GM23338 (cell line): ENCODE measurements around the gene GOSR1. TPM values are rescaled to one million over a fixed set of nuclear protein-coding genes. Genes with fewer than 3 reads are reported as not detected.
"Not testable (repeated sequence)": the region's sequence is repeated elsewhere in the genome, so short reads cannot be mapped to it uniquely, and the experiment has no call there.

Experiments
- ATAC-seq: fragments of 200-7000 bp; cut with Tn5 transposase; 3 replicates; pipeline ENCODE4 v1.9.1; 2020
- DNase-seq: peaks from one replicate; pipeline ENCODE4 v3.0.0-alpha.2; 2015; ENCODE audit warnings: low spot score
- H2AFZ ChIP-seq: fragments of 200-600 bp; sonication (generic); 2 replicates; pipeline ENCODE4 v1.8.0; 2016; ENCODE audit warnings: antibody characterized with exemption, mild to moderate bottlenecking, moderate library complexity
- H3F3A ChIP-seq: fragments of 200-600 bp; sonication (generic); replicated peaks from 2 replicates; pipeline ENCODE4 v1.8.0; 2017; ENCODE audit warnings: antibody characterized with exemption, mixed run types, low read depth
- H3K27ac ChIP-seq: fragments of 200-600 bp; sonication (generic); 2 replicates; pipeline ENCODE4 v1.6.1; 2016; ENCODE audit warnings: low read depth
- H3K27me3 ChIP-seq: fragments of 200-600 bp; sonication (generic); 2 replicates; pipeline ENCODE4 v1.8.0; 2016; ENCODE audit warnings: mild to moderate bottlenecking, mixed run types, moderate library complexity; ENCODE audit not compliant: insufficient read depth
- H3K36me3 ChIP-seq: fragments of 200-600 bp; sonication (generic); 2 replicates; pipeline ENCODE4 v1.8.0; 2016; ENCODE audit warnings: mild to moderate bottlenecking; ENCODE audit not compliant: insufficient read depth
- H3K4me1 ChIP-seq: fragments of 200-600 bp; sonication (generic); 2 replicates; pipeline ENCODE4 v1.8.0; 2016; ENCODE audit warnings: mild to moderate bottlenecking, moderate library complexity; ENCODE audit not compliant: insufficient read depth
- H3K4me2 ChIP-seq: fragments of 200-600 bp; sonication (generic); 2 replicates; pipeline ENCODE4 v1.7.1; 2017; ENCODE audit warnings: mixed run types
- H3K4me3 ChIP-seq: fragments of 200-600 bp; sonication (generic); 2 replicates; pipeline ENCODE4 v1.6.1; 2016; ENCODE audit warnings: mixed run types
- H3K79me2 ChIP-seq: fragments of 200-600 bp; sonication (generic); replicated peaks from 2 replicates; pipeline ENCODE4 v1.8.0; 2017; ENCODE audit warnings: mild to moderate bottlenecking; ENCODE audit not compliant: insufficient read depth
- H3K9me2 ChIP-seq: fragments of 200-600 bp; sonication (generic); 2 replicates; pipeline ENCODE4 v1.8.0; 2017; ENCODE audit not compliant: insufficient read depth
- H4K20me1 ChIP-seq: fragments of 200-600 bp; sonication (generic); replicated peaks from 2 replicates; pipeline ENCODE4 v1.8.0; 2017; ENCODE audit warnings: mild to moderate bottlenecking; ENCODE audit not compliant: insufficient read depth
- H3K27ac Mint-ChIP-seq: 2 replicates; pipeline ENCODE4 v1.8.0; 2020; ENCODE audit warnings: inconsistent platforms, mild to moderate bottlenecking, moderate library complexity, mixed read lengths
- H3K27me3 Mint-ChIP-seq: 3 replicates; pipeline ENCODE4 v1.8.0; 2022; ENCODE audit warnings: low read depth, mild to moderate bottlenecking, moderate library complexity, mixed read lengths, inconsistent platforms; ENCODE audit not compliant: insufficient read depth, poor library complexity
- H3K36me3 Mint-ChIP-seq: 3 replicates; pipeline ENCODE4 v1.8.0; 2021; ENCODE audit warnings: low read depth, mild to moderate bottlenecking, inconsistent platforms, moderate library complexity, mixed read lengths
- H3K4me1 Mint-ChIP-seq: 3 replicates; pipeline ENCODE4 v1.8.0; 2020; ENCODE audit warnings: mild to moderate bottlenecking, inconsistent platforms, mixed read lengths
- H3K4me3 Mint-ChIP-seq: 3 replicates; pipeline ENCODE4 v1.8.0; 2021; ENCODE audit warnings: moderate library complexity, mild to moderate bottlenecking, inconsistent platforms, mixed read lengths
- H3K9me3 Mint-ChIP-seq: 3 replicates; pipeline ENCODE4 v1.8.0; 2020; ENCODE audit warnings: moderate library complexity, mild to moderate bottlenecking, inconsistent platforms, mixed read lengths
- ETS1 ChIP-seq: IDR thresholded peaks from 2 replicates; pipeline ENCODE4 v1.6.1; 2016; ENCODE audit warnings: antibody characterized with exemption
- STAT1 ChIP-seq: IDR thresholded peaks from one replicate; pipeline ENCODE4 v1.6.1; 2016; ENCODE audit warnings: antibody characterized with exemption; ENCODE audit not compliant: unreplicated experiment
- ZNF462 ChIP-seq: fragments of 250-450 bp; sonication (Bioruptor Pico); IDR thresholded peaks from 2 replicates; pipeline ENCODE4 v1.5.0; 2020; ENCODE audit warnings: mild to moderate bottlenecking, moderate library complexity
- polyA plus RNA-seq: library from polyadenylated mRNA; unstranded; fragments of >200 nt; fragmentation: Nextera tagmentation; extraction: Ambion mirVana; gene quantifications from 2 replicates; pipeline ENCODE4 v1.2.1, GENCODE V29; 2016
- total RNA-seq: library from RNA; depleted of rRNA; stranded (reverse); fragments of >200 nt; shearing (Covaris generic); gene quantifications from 2 replicates; pipeline ENCODE4 v1.2.3, GENCODE V29; 2014

Gene GOSR1
- total and polyA plus RNA-seq, 2 experiments from 2014 or later, result 33.4 to 74.1 TPM

GRCh38 chr17:30443721-30444120, 33.5 kb upstream of the GOSR1 start (continued):
- no peak for TF ChIP-seq ZNF462 (CRISPR knock-in tag)

GRCh38 chr17:30446640-30447039, 30.6 kb upstream of the GOSR1 start:
- not testable (repeated sequence) for H3K27ac ChIP-seq, H3K36me3 Mint-ChIP-seq, H3K79me2 ChIP-seq, DNase-seq, H3K4me1 ChIP-seq, H3K4me3 ChIP-seq, H3K4me3 Mint-ChIP-seq, H3K27me3 Mint-ChIP-seq, H3K9me3 Mint-ChIP-seq, H3K9me2 ChIP-seq, H3K36me3 ChIP-seq, H3K4me2 ChIP-seq, H3F3A ChIP-seq, H4K20me1 ChIP-seq, H2AFZ ChIP-seq, ATAC-seq, H3K27me3 ChIP-seq, H3K4me1 Mint-ChIP-seq, H3K27ac Mint-ChIP-seq

GRCh38 chr17:30449480-30449879, 27.7 kb upstream of the GOSR1 start:
- Mint-ChIP-seq H3K4me1 (no peaks in the 10 kb centered on the region), H3K4me3 (no peak overlapping the region), H3K36me3 (peaks cover 33% of the 10 kb centered on the region), H3K9me3 (peaks cover 14% of the 10 kb centered on the region), H3K27me3 (no peaks in the 10 kb centered on the region), H3K27ac (no peak overlapping the region)
- peaks cover 13% of the 10 kb centered on the region for H3K36me3 ChIP-seq
- H3F3A ChIP-seq, result no peaks in the 10 kb centered on the region
- H3K27me3 ChIP-seq, result no peaks in the 10 kb centered on the region
- no peak overlapping the region for H3K4me3 ChIP-seq
- H2AFZ ChIP-seq, result no peak overlapping the region
- peaks cover 4% of the 10 kb centered on the region; the same call in 1 of the 2 replicates for H3K9me2 ChIP-seq
- DNase-seq (no peak), ATAC-seq (no peak)
- H3K4me1 ChIP-seq, result no peaks in the 10 kb centered on the region
- no peak overlapping the region for H3K4me2 ChIP-seq
- no peaks in the 10 kb centered on the region; the same call in 1 of the 2 replicates for H4K20me1 ChIP-seq
- H3K79me2 ChIP-seq, result no peaks in the 10 kb centered on the region
- no peak overlapping the region for H3K27ac ChIP-seq
- TF ChIP-seq ZNF462 (CRISPR knock-in tag) (no peak), STAT1 (no peak), ETS1 (no peak)
